Spleen (tissue), 11 donors: ENCODE data around the gene NOS1AP. TPM values are rescaled to one million over a fixed set of nuclear protein-coding genes. Genes with fewer than 3 reads are reported as not detected.

ENCODE experiments used
- DNase-seq: peaks from one replicate; pipeline ENCODE4 v3.0.0-alpha.2; 2020
- H3K27ac ChIP-seq, 8 donors: fragments of 200-600 bp; sonication (generic) in 7 of 8; 1 replicate in 4 of 8; 2 replicates in 4 of 8; pipeline versions ENCODE4 v1.5.0 to v1.8.0; 2016 to 2021; ENCODE audit warnings: inconsistent platforms in 4 of 8, mild to moderate bottlenecking in 4 of 8, moderate library complexity in 1 of 8
- H3K27me3 ChIP-seq, 7 donors: fragments of 200-600 bp; sonication (generic) in 6 of 7; replicated peaks in 1 of 7; 1 replicate in 4 of 7; 2 replicates in 3 of 7; pipeline versions ENCODE4 v1.5.0 to v1.8.0; 2016 to 2021; ENCODE audit warnings: inconsistent platforms in 3 of 7, mild to moderate bottlenecking in 1 of 7
- H3K36me3 ChIP-seq, 6 donors: fragments of 200-600 bp; sonication (generic) in 5 of 6; 1 replicate in 4 of 6; 2 replicates in 2 of 6; pipeline versions ENCODE4 v1.5.0 to v1.8.0; 2016 to 2021; ENCODE audit warnings: inconsistent platforms in 2 of 6
- H3K4me1 ChIP-seq, 6 donors: fragments of 200-600 bp; sonication (generic) in 5 of 6; 1 replicate in 3 of 6; 2 replicates in 3 of 6; pipeline versions ENCODE4 v1.5.0 to v1.8.0; 2016 to 2021; ENCODE audit warnings: inconsistent platforms in 3 of 6
- H3K4me3 ChIP-seq, 8 donors: fragments of 200-600 bp; sonication (generic) in 7 of 8; 1 replicate in 4 of 8; 2 replicates in 4 of 8; pipeline versions ENCODE4 v1.5.0 to v1.8.0; 2016 to 2021; ENCODE audit warnings: inconsistent platforms in 4 of 8, mild to moderate bottlenecking in 4 of 8, moderate library complexity in 2 of 8
- H3K9me3 ChIP-seq, 8 donors: fragments of 200-600 bp; sonication (generic) in 7 of 8; 1 replicate in 4 of 8; 2 replicates in 4 of 8; pipeline versions ENCODE4 v1.5.0 to v1.8.0; 2016 to 2021; ENCODE audit warnings: inconsistent platforms in 4 of 8
- POLR2A ChIP-seq, 3 donors: fragments of 450-650 bp; IDR thresholded peaks; one replicate each; pipeline ENCODE4 v1.5.1; 2017; ENCODE audit warnings: antibody characterized with exemption in 3 of 3, mild to moderate bottlenecking in 1 of 3
- POLR2AphosphoS5 ChIP-seq, 3 donors: sonication (generic); formaldehyde crosslinking; IDR thresholded peaks; one replicate each; pipeline ENCODE4 v1.5.1; 2017; ENCODE audit warnings: antibody characterized with exemption in 3 of 3
- WGBS, 5 donors: extraction: QIAGEN DNeasy Blood & Tissue Kit in 3 of 5; methylation state at CpG; one replicate each; pipeline versions ENCODE4 v1.1.5 to v1.1.7; 2013 to 2018; 5-methylcytosine and 5-hydroxymethylcytosine counted together
- intact Hi-C: fragments of 100-400 bp; cut with DNase I; formaldehyde crosslinking; loops from one replicate; pipeline ENCODE4 v1.15.0; 2023; ENCODE audit warnings: low total_unique reads
- polyA plus RNA-seq, 3 donors: library from polyadenylated mRNA; stranded (reverse); fragments of 200-250 nt; gene quantifications; one replicate each; pipeline ENCODE4 v1.2.1, GENCODE V29; 2013
- total RNA-seq, 7 donors: library from RNA; depleted of rRNA in 3 of 7; stranded (reverse); fragments of >200 nt in 3 of 7; fragmentation: NEBNext Ultra II Directional in 4 of 7; extraction: Animal tissue kit (Norgen Biotek cat#: 25700) in 4 of 7; gene quantifications; one replicate each; pipeline versions ENCODE4 v1.1.0 to v1.2.1, GENCODE V29; 2016 to 2021
- TF ChIP-seq, protein P1 (sequence below), 11 experiments: fragments of 200-600 bp in 7 of 11; fragments of 450-650 bp in 4 of 11; sonication (generic) in 4 of 11; IDR thresholded peaks in 8 of 11; conservative IDR thresholded peaks in 3 of 11; 1 replicate in 7 of 11; 2 replicates in 4 of 11; pipeline versions ENCODE4 v1.4.0 to v1.8.0; 2016 to 2021; ENCODE audit warnings: antibody characterized with exemption in 11 of 11, inconsistent platforms in 4 of 11, mild to moderate bottlenecking in 1 of 11
- donor health status: healthy with polysubstance abuse.
- donor health status: DM: no; HTN: no; CAD: no; lungs with moderate emphysema.
- donor health status: DM: no; HTN: no; CAD: no.
- donor health status: Bipolar disorder and iron deficiency.
- donor health status: healthy.
- donor health status: DM: no; HTN: no; CAD: no.
- donor health status: DM: yes; HTN: yes; CAD: no.

NOS1AP gene
- total and polyA plus RNA-seq, 10 donors = 0.16 to 1.7 (median 0.60) TPM; not detected in 2

DNA sequence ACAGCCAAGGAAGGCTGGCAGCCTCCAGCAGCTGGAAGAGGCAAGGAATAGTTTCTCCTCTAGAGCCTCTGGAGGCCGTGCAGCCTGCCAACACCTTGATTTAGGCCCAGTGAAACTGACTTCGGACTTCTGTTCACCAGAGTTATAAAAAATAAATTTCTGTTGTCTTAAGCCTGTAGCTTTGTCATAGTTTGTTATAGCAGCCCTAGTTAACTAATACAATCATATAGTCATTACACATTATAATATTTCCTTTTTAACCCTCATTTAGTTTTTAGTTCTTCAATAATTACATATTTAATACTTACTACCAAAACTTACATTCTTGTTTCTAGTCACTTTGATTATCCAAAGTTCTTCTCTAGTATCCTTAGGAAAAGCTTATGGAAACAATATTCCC lies 20.3 kb downstream of the NOS1AP start:
- intact Hi-C loops = no loop called here
- Histone ChIP-seq H3K4me1 (no peaks in the 10 kb centered on the region), H3K36me3 (no peaks in the 10 kb centered on the region), H3K27ac (no peak overlapping the region), H3K27me3 (no peaks in the 10 kb centered on the region), H3K9me3 (peaks cover 0 to 4% (median 0%) of the 10 kb centered on the region in 8 donors), H3K4me3 (no peak overlapping the region)
- DNase-seq = no peak
- WGBS, 5 donors = 81 to 97% (median 85%) methylated on average over 2 of the region's 2 CpGs
- TF ChIP-seq, protein P1, sequence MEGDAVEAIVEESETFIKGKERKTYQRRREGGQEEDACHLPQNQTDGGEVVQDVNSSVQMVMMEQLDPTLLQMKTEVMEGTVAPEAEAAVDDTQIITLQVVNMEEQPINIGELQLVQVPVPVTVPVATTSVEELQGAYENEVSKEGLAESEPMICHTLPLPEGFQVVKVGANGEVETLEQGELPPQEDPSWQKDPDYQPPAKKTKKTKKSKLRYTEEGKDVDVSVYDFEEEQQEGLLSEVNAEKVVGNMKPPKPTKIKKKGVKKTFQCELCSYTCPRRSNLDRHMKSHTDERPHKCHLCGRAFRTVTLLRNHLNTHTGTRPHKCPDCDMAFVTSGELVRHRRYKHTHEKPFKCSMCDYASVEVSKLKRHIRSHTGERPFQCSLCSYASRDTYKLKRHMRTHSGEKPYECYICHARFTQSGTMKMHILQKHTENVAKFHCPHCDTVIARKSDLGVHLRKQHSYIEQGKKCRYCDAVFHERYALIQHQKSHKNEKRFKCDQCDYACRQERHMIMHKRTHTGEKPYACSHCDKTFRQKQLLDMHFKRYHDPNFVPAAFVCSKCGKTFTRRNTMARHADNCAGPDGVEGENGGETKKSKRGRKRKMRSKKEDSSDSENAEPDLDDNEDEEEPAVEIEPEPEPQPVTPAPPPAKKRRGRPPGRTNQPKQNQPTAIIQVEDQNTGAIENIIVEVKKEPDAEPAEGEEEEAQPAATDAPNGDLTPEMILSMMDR (IDR thresholded peaks at IDR 0.05 in 8 of 11, conservative IDR thresholded peaks at IDR 0.05 in 3 of 11) = no peak
- TF ChIP-seq POLR2A (IDR thresholded peaks at IDR 0.05) = no peak
- no peak for TF ChIP-seq POLR2AphosphoS5 (IDR thresholded peaks at IDR 0.05)

DNA sequence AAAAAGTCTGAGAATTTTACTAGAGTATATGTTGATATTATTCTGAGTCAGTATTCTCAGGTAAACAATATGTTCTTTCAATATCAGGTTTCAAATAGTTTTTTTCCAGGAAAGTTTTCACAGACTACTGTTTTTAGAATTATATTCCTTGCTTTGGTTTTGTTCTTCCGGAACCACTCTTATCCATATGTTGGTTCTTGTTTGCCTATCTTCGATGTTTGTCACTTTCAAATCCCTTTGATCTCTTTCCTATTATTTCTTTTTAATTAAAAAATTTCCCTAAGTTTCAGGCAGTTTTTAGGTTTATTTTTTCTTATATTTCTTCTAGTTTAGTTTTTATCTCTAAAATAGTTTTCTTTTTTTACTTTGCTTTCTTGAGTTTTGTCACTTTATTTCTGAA lies 20.9 kb downstream of the NOS1AP start:
- peaks cover 0 to 4% (median 0%) of the 10 kb centered on the region in 8 donors for H3K9me3 ChIP-seq
- TF ChIP-seq POLR2AphosphoS5 (IDR thresholded peaks at IDR 0.05) (no peak), POLR2A (IDR thresholded peaks at IDR 0.05) (no peak)
- TF ChIP-seq, protein P1 (IDR thresholded peaks at IDR 0.05 in 8 of 11, conservative IDR thresholded peaks at IDR 0.05 in 3 of 11) = no peak
- H3K4me3 ChIP-seq = no peak overlapping the region
- no peak for DNase-seq
- 89 to 97% (median 93%) methylated on average over 2 of the region's 2 CpGs for whole genome bisulfite sequencing, 5 donors
- H3K4me1 ChIP-seq = no peaks in the 10 kb centered on the region
- H3K27me3 ChIP-seq = no peaks in the 10 kb centered on the region
- intact Hi-C loops = no loop called here
- H3K27ac ChIP-seq = no peak overlapping the region
- H3K36me3 ChIP-seq = no peaks in the 10 kb centered on the region

DNA sequence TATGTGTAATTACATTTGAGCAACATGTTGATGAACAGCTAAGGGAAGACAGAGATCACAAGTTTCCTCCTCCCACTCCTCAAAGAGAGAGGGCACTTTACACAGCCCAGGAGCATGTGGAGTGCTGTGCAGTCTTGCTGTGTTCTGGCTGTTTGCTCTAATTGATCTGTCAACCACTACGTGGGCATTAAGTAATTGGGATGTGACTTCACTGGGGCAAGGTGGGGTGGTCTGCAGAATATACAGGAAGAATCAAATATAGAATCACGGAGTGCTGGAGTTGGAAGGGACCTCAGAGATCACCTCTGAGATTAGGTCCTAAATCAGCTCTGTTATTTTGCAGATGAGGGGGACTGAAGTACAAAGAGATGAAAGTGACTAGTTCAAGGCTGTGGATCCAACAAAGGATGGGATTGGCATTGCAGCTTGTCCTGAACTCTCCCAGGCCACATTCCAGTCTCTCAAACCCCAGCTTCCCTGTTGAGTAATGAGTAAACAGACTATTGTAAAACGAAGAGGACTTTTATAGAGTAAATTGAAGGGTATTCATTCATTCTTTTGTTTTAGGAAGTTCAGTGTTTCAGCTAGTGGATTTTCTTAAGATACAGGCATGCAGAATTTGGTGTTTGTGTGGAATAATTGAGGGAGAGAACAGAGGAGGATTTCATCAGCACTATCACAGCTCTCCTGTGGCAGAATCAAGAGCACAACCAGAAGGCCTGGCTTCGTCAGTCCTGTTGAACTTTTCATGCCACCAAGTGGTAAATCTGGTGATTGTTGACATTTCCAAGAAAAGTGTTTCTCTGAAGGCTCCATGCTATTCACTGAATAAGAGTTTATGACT lies 22.4 kb downstream of the NOS1AP start:
- WGBS, 5 donors = 40 to 62% (median 46%) methylated on average over 4 of the region's 4 CpGs
- Histone ChIP-seq H3K9me3 (peaks cover 0 to 4% (median 0%) of the 10 kb centered on the region in 8 donors), H3K36me3 (no peaks in the 10 kb centered on the region), H3K4me1 (no peaks in the 10 kb centered on the region), H3K27ac (no peak overlapping the region), H3K4me3 (no peak overlapping the region), H3K27me3 (no peaks in the 10 kb centered on the region)
- TF ChIP-seq, protein P1 (IDR thresholded peaks at IDR 0.05 in 8 of 11, conservative IDR thresholded peaks at IDR 0.05 in 3 of 11) = no peak
- TF ChIP-seq POLR2AphosphoS5 (IDR thresholded peaks at IDR 0.05) (no peak), POLR2A (IDR thresholded peaks at IDR 0.05) (no peak)
- no peak for DNase-seq
- intact Hi-C loops = no loop called here

DNA sequence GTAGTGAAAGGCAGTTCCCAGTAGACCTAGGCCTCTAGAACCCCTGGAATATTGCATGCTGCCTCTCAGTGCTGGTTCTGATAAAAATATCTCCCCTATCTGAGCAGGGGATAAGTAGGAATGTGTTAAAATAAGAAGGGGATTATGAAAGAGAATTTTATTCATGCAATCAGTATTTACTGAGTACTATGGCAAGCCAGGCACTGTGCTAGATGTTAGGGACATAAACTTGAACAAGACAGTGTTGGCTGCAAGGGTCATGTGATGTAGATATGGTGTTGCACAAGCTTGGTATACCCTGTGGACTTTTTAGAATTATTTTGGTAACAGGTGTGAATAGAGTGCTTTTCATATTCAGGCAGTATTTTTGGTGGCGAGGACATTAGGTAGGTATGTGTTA lies 23.6 kb downstream of the NOS1AP start:
- H3K36me3 ChIP-seq = no peaks in the 10 kb centered on the region
- H3K27ac ChIP-seq = no peak overlapping the region
- intact Hi-C loops = no loop called here
- no peak for DNase-seq
- H3K27me3 ChIP-seq = no peaks in the 10 kb centered on the region
- H3K9me3 ChIP-seq = peaks cover 0 to 4% (median 0%) of the 10 kb centered on the region in 8 donors
- WGBS, 5 donors = 78 to 100% (median 92%) methylated on average over 1 of the region's 1 CpG
- H3K4me3 ChIP-seq = no peak overlapping the region
- TF ChIP-seq, protein P1 (IDR thresholded peaks at IDR 0.05 in 8 of 11, conservative IDR thresholded peaks at IDR 0.05 in 3 of 11) = no peak
- H3K4me1 ChIP-seq = no peaks in the 10 kb centered on the region
